Bronchial epithelial cell (primary cell): Measurements from ENCODE around the gene CMTM3. TPM values are rescaled to one million over a fixed set of nuclear protein-coding genes. Genes with fewer than 3 reads are reported as not detected.

Source experiments
- DNase-seq: peaks from one replicate; pipeline ENCODE4 v3.0.0-alpha.2; 2010; ENCODE audit warnings: low read depth
- FAIRE-seq: peaks from 2 replicates; lab custom pipeline; 2011; peaks lifted over from hg19 to GRCh38; lab: Jason Lieb, UNC
- H3K27me3 ChIP-seq: 2 replicates; pipeline ENCODE4 v1.5.1; 2011; ENCODE audit warnings: low read length; ENCODE audit not compliant: control insufficient read depth, insufficient read depth
- H3K36me3 ChIP-seq: 2 replicates; pipeline ENCODE4 v1.5.1; 2011; ENCODE audit warnings: low read length; ENCODE audit not compliant: control insufficient read depth, insufficient read depth
- H3K4me3 ChIP-seq: 2 replicates; pipeline ENCODE4 v1.5.1; 2011; ENCODE audit warnings: mild to moderate bottlenecking, low read depth, low read length, control low read depth
- CTCF ChIP-seq: IDR thresholded peaks from 2 replicates; pipeline ENCODE4 v1.5.1; 2011; ENCODE audit warnings: mild to moderate bottlenecking, moderate library complexity, low read length, control low read depth, inconsistent platforms; ENCODE audit not compliant: insufficient read depth, severe bottlenecking
- total RNA-seq: library from RNA; depleted of rRNA; stranded (reverse); fragments of >200 nt; gene quantifications from 2 replicates; pipeline ENCODE4 v1.2.1, GENCODE V29; 2014

Gene CMTM3
- 1.1 and 1.3 TPM in 2 replicates for total RNA-seq

GRCh38 chr16:66604376-66605176, at the start of gene CMTM3:
TSS of gene CMTM3 (plus strand) at chr16:66604704. CDS start at chr16:66604806, 102 bp downstream.
- FAIRE-seq = no peak
- no peak for DNase-seq
- Histone ChIP-seq H3K4me3 (peak within 1 kb of the TSS; percentile 55), H3K36me3 (peaks cover 5% of the 10 kb centered on the region), H3K27me3 (no peaks in the 10 kb centered on the region)
- TF ChIP-seq CTCF = peak; percentile 70

- DNase-seq = no peak
- Histone ChIP-seq H3K4me3 (no peak overlapping the region), H3K36me3 (no peaks in the 10 kb centered on the region), H3K27me3 (no peaks in the 10 kb centered on the region)
- FAIRE-seq = no peak
- no peak for TF ChIP-seq CTCF
These were observed 44.4 kb upstream of the CMTM3 start for GRCh38 chr16:66560107-66560506.

- Histone ChIP-seq H3K4me3 (no peak overlapping the region), H3K36me3 (no peaks in the 10 kb centered on the region), H3K27me3 (no peaks in the 10 kb centered on the region)
- TF ChIP-seq CTCF = no peak
- no peak for FAIRE-seq
- no peak for DNase-seq
These were observed 43.0 kb upstream of the CMTM3 start for GRCh38 chr16:66561381-66562080.

GRCh38 chr16:66562409-66562808, 42.1 kb upstream of the CMTM3 start:
- Histone ChIP-seq H3K36me3 (peaks cover 2% of the 10 kb centered on the region), H3K27me3 (no peaks in the 10 kb centered on the region), H3K4me3 (no peak overlapping the region)
- FAIRE-seq (no peak), DNase-seq (peak; percentile 30)
- no peak for TF ChIP-seq CTCF

GRCh38 chr16:66562986-66563385, 41.5 kb upstream of the CMTM3 start:
- Histone ChIP-seq H3K36me3 (peaks cover 2% of the 10 kb centered on the region), H3K27me3 (no peaks in the 10 kb centered on the region), H3K4me3 (no peak overlapping the region)
- DNase-seq (no peak), FAIRE-seq (no peak)
- TF ChIP-seq CTCF = no peak
